Body of pancreas (tissue), 4 donors: Measurements from ENCODE around the gene ACAP3. TPM values are rescaled to one million over a fixed set of nuclear protein-coding genes. Genes with fewer than 3 reads are reported as not detected.

Experiments used
- ATAC-seq: fragments of 150-250 bp; one replicate; pipeline ENCODE4 v1.9.1; 2016
- DNase-seq, 4 donors: peaks; one replicate each; pipeline ENCODE4 v3.0.0-alpha.2; 2019
- H3K27ac ChIP-seq, 4 donors: fragments of 200-600 bp; sonication (generic); 1 replicate in 3 of 4; 2 replicates in 1 of 4; pipeline versions ENCODE4 v1.5.1 to v1.6.1; 2016 to 2019; ENCODE audit warnings: mild to moderate bottlenecking in 1 of 4, mixed read lengths in 1 of 4, moderate library complexity in 1 of 4
- H3K27me3 ChIP-seq, 2 donors: fragments of 200-600 bp; sonication (generic); one replicate each; pipeline ENCODE4 v1.6.0; 2016; ENCODE audit warnings: mild to moderate bottlenecking in 1 of 2
- H3K36me3 ChIP-seq, 2 donors: fragments of 200-600 bp; sonication (generic); replicated peaks in 1 of 2; 2 replicates each; pipeline ENCODE4 v1.5.1; 2016; ENCODE audit warnings: low read depth in 2 of 2; ENCODE audit not compliant: insufficient read depth in 1 of 2
- H3K4me1 ChIP-seq: fragments of 200-600 bp; sonication (generic); one replicate; pipeline ENCODE4 v1.6.0; 2016
- H3K4me3 ChIP-seq, 2 donors: fragments of 200-600 bp; sonication (generic); 1 replicate in 1 of 2; 2 replicates in 1 of 2; pipeline ENCODE4 v1.5.1; 2016 to 2019
- H3K9me3 ChIP-seq, 3 donors: fragments of 200-600 bp; sonication (generic); 1 replicate in 2 of 3; 2 replicates in 1 of 3; pipeline ENCODE4 v1.5.1; 2016
- POLR2A ChIP-seq, 3 donors: fragments of 450-650 bp; IDR thresholded peaks; one replicate each; pipeline ENCODE4 v1.6.1; 2016; ENCODE audit warnings: antibody characterized with exemption in 3 of 3, mild to moderate bottlenecking in 2 of 3
- WGBS, 2 donors: methylation state at CpG; one replicate each; pipeline ENCODE4 v1.1.5; 2017; 5-methylcytosine and 5-hydroxymethylcytosine counted together
- intact Hi-C: fragments of 100-400 bp; cut with DNase I; formaldehyde crosslinking; loops from one replicate; pipeline ENCODE4 v1.15.1; 2023
- total RNA-seq, 2 donors: library from RNA; depleted of rRNA; stranded (reverse); fragments of >200 nt; gene quantifications; one replicate each; pipeline ENCODE4 v1.1.0, GENCODE V29; 2016
- TF ChIP-seq, protein P1 (sequence below), 7 experiments: fragments of 450-650 bp in 4 of 7; fragments of 200-600 bp in 3 of 7; sonication (generic) in 3 of 7; IDR thresholded peaks; one replicate each; pipeline ENCODE4 v1.5.1; 2016 to 2019; ENCODE audit warnings: antibody characterized with exemption in 7 of 7

ACAP3 gene
- total RNA-seq, 2 donors from 2014 or later: 37.9 to 53.7 TPM

DNA sequence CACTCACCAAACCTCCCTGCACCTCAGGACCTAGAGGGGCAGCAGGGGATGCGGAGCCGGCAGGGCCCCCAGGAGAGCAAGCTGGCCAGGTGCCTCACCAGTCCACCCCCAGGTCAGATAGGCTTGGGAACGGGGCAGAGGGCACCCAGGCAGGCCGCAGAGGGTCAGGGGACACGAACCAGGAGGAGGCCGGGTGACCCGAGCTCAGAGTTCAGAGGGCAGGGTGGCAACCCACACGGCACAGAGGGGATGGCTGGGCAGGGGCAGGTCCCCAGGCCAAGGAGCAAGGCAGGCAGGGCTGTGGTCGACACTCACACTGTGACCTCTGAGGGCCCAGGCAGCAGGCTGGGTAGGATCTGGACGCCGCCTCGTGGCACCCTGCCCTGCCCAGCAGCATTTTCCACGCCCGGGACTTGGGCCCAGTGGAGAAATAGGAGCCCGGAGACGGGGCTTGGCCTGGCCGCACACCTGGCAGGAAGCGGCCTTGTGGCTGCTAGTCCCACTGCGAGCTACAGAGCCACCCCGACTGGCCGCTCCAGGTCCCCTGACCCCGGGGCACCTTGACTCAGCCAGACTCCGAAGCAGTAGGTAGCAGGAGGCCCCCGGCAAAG, 36.2 kb upstream of the ACAP3 start:
- Histone ChIP-seq H3K9me3 (no peaks in the 10 kb centered on the region), H3K4me3 (no peak overlapping the region), H3K27me3 (no peaks in the 10 kb centered on the region), H3K36me3 (peaks cover 0 to 8% of the 10 kb centered on the region in 2 donors), H3K4me1 (peaks cover 45% of the 10 kb centered on the region), H3K27ac (no peak overlapping the region)
- intact Hi-C loops: no loop called here
- no peak for DNase-seq
- 81 to 87% methylated on average over 3 to 24 of the region's 24 CpGs for WGBS, 2 donors
- no peak for TF ChIP-seq POLR2A (IDR thresholded peaks at IDR 0.05)
- TF ChIP-seq, protein P1, sequence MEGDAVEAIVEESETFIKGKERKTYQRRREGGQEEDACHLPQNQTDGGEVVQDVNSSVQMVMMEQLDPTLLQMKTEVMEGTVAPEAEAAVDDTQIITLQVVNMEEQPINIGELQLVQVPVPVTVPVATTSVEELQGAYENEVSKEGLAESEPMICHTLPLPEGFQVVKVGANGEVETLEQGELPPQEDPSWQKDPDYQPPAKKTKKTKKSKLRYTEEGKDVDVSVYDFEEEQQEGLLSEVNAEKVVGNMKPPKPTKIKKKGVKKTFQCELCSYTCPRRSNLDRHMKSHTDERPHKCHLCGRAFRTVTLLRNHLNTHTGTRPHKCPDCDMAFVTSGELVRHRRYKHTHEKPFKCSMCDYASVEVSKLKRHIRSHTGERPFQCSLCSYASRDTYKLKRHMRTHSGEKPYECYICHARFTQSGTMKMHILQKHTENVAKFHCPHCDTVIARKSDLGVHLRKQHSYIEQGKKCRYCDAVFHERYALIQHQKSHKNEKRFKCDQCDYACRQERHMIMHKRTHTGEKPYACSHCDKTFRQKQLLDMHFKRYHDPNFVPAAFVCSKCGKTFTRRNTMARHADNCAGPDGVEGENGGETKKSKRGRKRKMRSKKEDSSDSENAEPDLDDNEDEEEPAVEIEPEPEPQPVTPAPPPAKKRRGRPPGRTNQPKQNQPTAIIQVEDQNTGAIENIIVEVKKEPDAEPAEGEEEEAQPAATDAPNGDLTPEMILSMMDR (IDR thresholded peaks at IDR 0.05): no peak
- ATAC-seq: no peak

DNA sequence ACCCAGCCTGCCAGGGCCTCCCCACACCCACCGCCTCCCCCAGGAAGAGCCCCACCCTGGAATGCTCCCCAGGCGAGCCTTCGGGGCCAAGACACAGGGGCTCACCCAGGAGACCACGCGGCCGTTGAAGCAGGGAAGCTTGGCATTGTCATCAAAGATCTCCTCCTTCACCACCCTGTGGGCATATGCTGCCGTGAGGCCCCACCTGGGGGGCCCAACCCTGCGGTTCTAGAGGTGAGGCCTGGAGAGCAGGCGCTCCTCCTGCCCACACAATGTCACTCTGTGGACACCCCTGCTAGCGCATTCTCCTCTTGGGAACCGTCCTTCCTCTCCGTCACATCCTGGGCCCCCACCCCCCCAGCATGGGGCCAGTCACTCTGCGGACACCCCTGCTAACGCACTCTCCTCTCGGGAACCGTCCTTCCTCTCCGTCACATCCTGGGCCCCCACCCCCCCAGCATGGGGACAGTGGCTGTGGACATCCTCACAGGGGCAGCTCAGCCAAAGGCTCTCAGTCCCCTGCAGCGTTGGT, 34.9 kb upstream of the ACAP3 start:
- no peak for ATAC-seq
- no peak for TF ChIP-seq POLR2A (IDR thresholded peaks at IDR 0.05)
- TF ChIP-seq, protein P1 (IDR thresholded peaks at IDR 0.05): no peak

DNA sequence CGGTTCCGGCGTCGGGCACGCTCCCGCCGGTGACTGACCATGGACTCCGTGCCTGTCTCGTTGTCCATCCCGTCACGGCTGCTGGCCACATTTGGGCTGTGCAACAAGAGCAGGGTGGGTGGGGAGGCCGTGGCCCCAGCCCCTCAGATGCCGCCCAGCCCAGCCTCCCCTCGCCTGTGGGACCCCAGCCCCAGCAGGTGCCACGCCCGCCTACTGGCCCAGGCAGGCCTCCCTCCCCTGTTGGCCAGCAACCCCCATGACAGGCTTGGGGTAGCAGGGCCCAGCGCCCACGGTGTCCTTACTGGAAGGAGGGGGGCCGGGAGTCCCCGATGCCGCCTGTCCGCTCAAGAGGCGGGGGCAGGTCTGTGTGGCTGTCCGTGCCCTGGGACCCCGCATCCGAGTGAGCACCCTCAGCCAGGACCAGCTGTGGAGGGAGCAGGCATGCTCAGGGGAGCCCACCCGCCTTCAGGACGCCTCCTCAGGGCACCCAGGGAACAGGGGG, 34.4 kb upstream of the ACAP3 start:
- intact Hi-C loops: no loop called here

More for the DNA sequence above, 34.9 kb upstream of the ACAP3 start:
- Histone ChIP-seq H3K27ac (no peak overlapping the region), H3K4me1 (peaks cover 38% of the 10 kb centered on the region), H3K4me3 (no peak overlapping the region), H3K36me3 (peaks cover 0 to 13% of the 10 kb centered on the region in 2 donors), H3K27me3 (no peaks in the 10 kb centered on the region), H3K9me3 (no peaks in the 10 kb centered on the region)
- DNase-seq: no peak
- intact Hi-C loops: no loop called here
- WGBS, 2 donors: 82 to 95% methylated on average over 6 to 18 of the region's 18 CpGs

DNA sequence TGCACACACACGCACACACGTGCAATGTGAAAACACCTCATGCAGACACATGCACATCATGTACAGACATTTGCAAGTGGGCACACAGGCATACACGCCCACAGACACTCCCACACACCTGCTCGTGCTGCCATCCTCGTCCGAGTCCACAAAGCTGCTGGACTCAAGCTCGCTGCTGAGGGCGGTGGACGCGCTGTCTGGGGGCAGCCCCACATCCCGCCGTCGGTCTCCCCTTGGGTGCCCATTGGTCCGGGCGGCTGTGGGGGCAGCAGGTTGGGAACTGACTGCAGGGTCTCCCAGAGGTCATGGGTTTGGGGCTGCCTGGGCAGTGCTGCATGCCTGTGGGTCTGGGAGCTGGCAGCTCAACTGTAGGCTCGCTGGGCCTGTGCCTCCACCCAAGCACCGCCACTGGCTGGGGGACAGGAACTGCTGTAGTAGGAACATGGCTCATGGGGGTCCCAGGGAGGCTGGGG, 33.9 kb upstream of the ACAP3 start:
- WGBS, 2 donors: 86 to 87% methylated on average over 9 to 17 of the region's 17 CpGs
- H3K27ac ChIP-seq: no peak overlapping the region
- no peaks in the 10 kb centered on the region for H3K27me3 ChIP-seq
- H3K4me1 ChIP-seq: peaks cover 27% of the 10 kb centered on the region
- DNase-seq (no peak), ATAC-seq (no peak)
- TF ChIP-seq, protein P1 (IDR thresholded peaks at IDR 0.05): no peak
- no peak for TF ChIP-seq POLR2A (IDR thresholded peaks at IDR 0.05)
- intact Hi-C loops: no loop called here
- H3K9me3 ChIP-seq: no peaks in the 10 kb centered on the region
- peaks cover 0 to 13% of the 10 kb centered on the region in 2 donors for H3K36me3 ChIP-seq
- H3K4me3 ChIP-seq: no peak overlapping the region

More for the DNA sequence above, 34.4 kb upstream of the ACAP3 start:
- Histone ChIP-seq H3K4me1 (peaks cover 33% of the 10 kb centered on the region), H3K4me3 (no peak overlapping the region), H3K27me3 (no peaks in the 10 kb centered on the region), H3K9me3 (no peaks in the 10 kb centered on the region), H3K36me3 (peaks cover 0 to 13% of the 10 kb centered on the region in 2 donors), H3K27ac (no peak overlapping the region)
- ATAC-seq (no peak), DNase-seq (no peak)
- WGBS, 2 donors: 95 to 98% methylated on average over 11 to 28 of the region's 28 CpGs
- TF ChIP-seq, protein P1 (IDR thresholded peaks at IDR 0.05): no peak
- TF ChIP-seq POLR2A (IDR thresholded peaks at IDR 0.05): no peak
